GM23338 (cell line): ENCODE measurements around the gene OXCT1. TPM values are rescaled to one million over a fixed set of nuclear protein-coding genes. Genes with fewer than 3 reads are reported as not detected.

ENCODE experiments used
- ATAC-seq: fragments of 200-7000 bp; cut with Tn5 transposase; 3 replicates; pipeline ENCODE4 v1.9.1; 2020
- DNase-seq: peaks from one replicate; pipeline ENCODE4 v3.0.0-alpha.2; 2015; ENCODE audit warnings: low spot score
- H2AFZ ChIP-seq: fragments of 200-600 bp; sonication (generic); 2 replicates; pipeline ENCODE4 v1.8.0; 2016; ENCODE audit warnings: antibody characterized with exemption, mild to moderate bottlenecking, moderate library complexity
- H3F3A ChIP-seq: fragments of 200-600 bp; sonication (generic); replicated peaks from 2 replicates; pipeline ENCODE4 v1.8.0; 2017; ENCODE audit warnings: antibody characterized with exemption, mixed run types, low read depth
- H3K27ac ChIP-seq: fragments of 200-600 bp; sonication (generic); 2 replicates; pipeline ENCODE4 v1.6.1; 2016; ENCODE audit warnings: low read depth
- H3K27me3 ChIP-seq: fragments of 200-600 bp; sonication (generic); 2 replicates; pipeline ENCODE4 v1.8.0; 2016; ENCODE audit warnings: mild to moderate bottlenecking, mixed run types, moderate library complexity; ENCODE audit not compliant: insufficient read depth
- H3K36me3 ChIP-seq: fragments of 200-600 bp; sonication (generic); 2 replicates; pipeline ENCODE4 v1.8.0; 2016; ENCODE audit warnings: mild to moderate bottlenecking; ENCODE audit not compliant: insufficient read depth
- H3K4me1 ChIP-seq: fragments of 200-600 bp; sonication (generic); 2 replicates; pipeline ENCODE4 v1.8.0; 2016; ENCODE audit warnings: mild to moderate bottlenecking, moderate library complexity; ENCODE audit not compliant: insufficient read depth
- H3K4me2 ChIP-seq: fragments of 200-600 bp; sonication (generic); 2 replicates; pipeline ENCODE4 v1.7.1; 2017; ENCODE audit warnings: mixed run types
- H3K4me3 ChIP-seq: fragments of 200-600 bp; sonication (generic); 2 replicates; pipeline ENCODE4 v1.6.1; 2016; ENCODE audit warnings: mixed run types
- H3K79me2 ChIP-seq: fragments of 200-600 bp; sonication (generic); replicated peaks from 2 replicates; pipeline ENCODE4 v1.8.0; 2017; ENCODE audit warnings: mild to moderate bottlenecking; ENCODE audit not compliant: insufficient read depth
- H3K9me2 ChIP-seq: fragments of 200-600 bp; sonication (generic); 2 replicates; pipeline ENCODE4 v1.8.0; 2017; ENCODE audit not compliant: insufficient read depth
- H4K20me1 ChIP-seq: fragments of 200-600 bp; sonication (generic); replicated peaks from 2 replicates; pipeline ENCODE4 v1.8.0; 2017; ENCODE audit warnings: mild to moderate bottlenecking; ENCODE audit not compliant: insufficient read depth
- H3K27ac Mint-ChIP-seq: 2 replicates; pipeline ENCODE4 v1.8.0; 2020; ENCODE audit warnings: inconsistent platforms, mild to moderate bottlenecking, moderate library complexity, mixed read lengths
- H3K27me3 Mint-ChIP-seq: 3 replicates; pipeline ENCODE4 v1.8.0; 2022; ENCODE audit warnings: low read depth, mild to moderate bottlenecking, moderate library complexity, mixed read lengths, inconsistent platforms; ENCODE audit not compliant: insufficient read depth, poor library complexity
- H3K36me3 Mint-ChIP-seq: 3 replicates; pipeline ENCODE4 v1.8.0; 2021; ENCODE audit warnings: low read depth, mild to moderate bottlenecking, inconsistent platforms, moderate library complexity, mixed read lengths
- H3K4me1 Mint-ChIP-seq: 3 replicates; pipeline ENCODE4 v1.8.0; 2020; ENCODE audit warnings: mild to moderate bottlenecking, inconsistent platforms, mixed read lengths
- H3K4me3 Mint-ChIP-seq: 3 replicates; pipeline ENCODE4 v1.8.0; 2021; ENCODE audit warnings: moderate library complexity, mild to moderate bottlenecking, inconsistent platforms, mixed read lengths
- H3K9me3 Mint-ChIP-seq: 3 replicates; pipeline ENCODE4 v1.8.0; 2020; ENCODE audit warnings: moderate library complexity, mild to moderate bottlenecking, inconsistent platforms, mixed read lengths
- CREB1 ChIP-seq: fragments of 250-450 bp; sonication (Bioruptor Pico); IDR thresholded peaks from 2 replicates; pipeline ENCODE4 v1.5.0; 2020; ENCODE audit warnings: low read depth, mild to moderate bottlenecking, moderate library complexity
- EZH2 ChIP-seq: fragments of 200-600 bp; sonication (generic); IDR thresholded peaks from one replicate; pipeline ENCODE4 v1.8.0; 2017; ENCODE audit warnings: antibody characterized with exemption, mild to moderate bottlenecking, low read depth; ENCODE audit not compliant: unreplicated experiment
- EZH2phosphoT487 ChIP-seq: fragments of 200-600 bp; sonication (generic); IDR thresholded peaks from one replicate; pipeline ENCODE4 v1.8.1; 2018; ENCODE audit warnings: antibody characterized with exemption; ENCODE audit not compliant: unreplicated experiment
- JUNB ChIP-seq: IDR thresholded peaks from one replicate; pipeline ENCODE4 v1.6.1; 2016; ENCODE audit warnings: antibody characterized with exemption; ENCODE audit not compliant: unreplicated experiment
- NANOG ChIP-seq: IDR thresholded peaks from 2 replicates; pipeline ENCODE4 v1.6.1; 2016; ENCODE audit warnings: antibody characterized with exemption, borderline replicate concordance
- STAT1 ChIP-seq: IDR thresholded peaks from one replicate; pipeline ENCODE4 v1.6.1; 2016; ENCODE audit warnings: antibody characterized with exemption; ENCODE audit not compliant: unreplicated experiment
- ZNF114 ChIP-seq: fragments of 250-450 bp; sonication (Bioruptor Pico); IDR thresholded peaks from 2 replicates; pipeline ENCODE4 v1.5.0; 2020; ENCODE audit warnings: mild to moderate bottlenecking, moderate library complexity
- ZNF331 ChIP-seq: fragments of 250-450 bp; sonication (Bioruptor Pico); IDR thresholded peaks from 2 replicates; pipeline ENCODE4 v1.5.0; 2020; ENCODE audit warnings: low read depth, mild to moderate bottlenecking, moderate library complexity
- polyA plus RNA-seq: library from polyadenylated mRNA; unstranded; fragments of >200 nt; fragmentation: Nextera tagmentation; extraction: Ambion mirVana; gene quantifications from 2 replicates; pipeline ENCODE4 v1.2.1, GENCODE V29; 2016
- total RNA-seq: library from RNA; depleted of rRNA; stranded (reverse); fragments of >200 nt; shearing (Covaris generic); gene quantifications from 2 replicates; pipeline ENCODE4 v1.2.3, GENCODE V29; 2014
- TF ChIP-seq, protein P1 (sequence below): fragments of 250-450 bp; sonication (Bioruptor Pico); IDR thresholded peaks from 2 replicates; pipeline ENCODE4 v1.5.0; 2020; ENCODE audit warnings: mild to moderate bottlenecking, moderate library complexity
- TF ChIP-seq, protein P2 (sequence below), 2 experiments: fragments of 200-600 bp in 1 of 2; sonication (generic) in 1 of 2; conservative IDR thresholded peaks; 2 replicates each; pipeline versions ENCODE4 v1.5.1 to v1.6.1; 2016 to 2017; ENCODE audit warnings: antibody characterized with exemption in 2 of 2, low read depth in 2 of 2, mild to moderate bottlenecking in 2 of 2, moderate library complexity in 1 of 2
- TF ChIP-seq, protein P3 (sequence below): IDR thresholded peaks from 2 replicates; pipeline ENCODE4 v1.6.1; 2016; ENCODE audit warnings: antibody characterized with exemption
- TF ChIP-seq, protein P4 (sequence below): IDR thresholded peaks from one replicate; pipeline ENCODE4 v1.6.1; 2018; ENCODE audit warnings: antibody characterized with exemption; ENCODE audit not compliant: unreplicated experiment

The OXCT1 gene
- total and polyA plus RNA-seq, 2 experiments from 2014 or later: 11.6 to 37.0 TPM

DNA sequence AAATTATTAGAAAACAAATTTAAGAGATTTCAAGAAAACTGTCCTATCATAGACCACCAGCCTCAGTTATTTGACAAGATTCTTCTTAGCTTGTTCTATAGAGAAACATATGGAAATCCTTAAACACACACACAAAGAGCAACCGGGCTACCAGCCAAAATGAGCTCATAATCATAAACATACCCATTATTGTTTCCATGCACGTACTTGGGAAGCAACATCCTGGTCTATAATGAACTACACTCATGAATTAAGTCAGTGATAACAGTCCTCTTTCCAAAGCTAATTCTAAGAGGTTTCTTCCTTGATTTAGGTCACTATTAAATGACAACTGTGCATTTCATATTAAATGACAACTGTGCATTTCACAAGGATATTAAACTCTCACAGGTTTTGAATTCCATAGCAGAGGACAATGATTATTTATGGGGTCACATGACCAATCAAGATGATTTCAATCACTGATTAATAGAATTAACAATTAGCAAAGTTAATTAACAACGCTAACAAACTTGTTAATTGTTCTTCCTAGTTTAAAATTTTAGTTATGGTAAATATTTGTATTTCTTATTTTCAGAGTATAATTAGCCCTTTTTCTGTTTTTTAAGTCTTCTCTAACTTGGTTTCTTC, 77.0 kb downstream of the OXCT1 start (continued):
- TF ChIP-seq, protein P1, sequence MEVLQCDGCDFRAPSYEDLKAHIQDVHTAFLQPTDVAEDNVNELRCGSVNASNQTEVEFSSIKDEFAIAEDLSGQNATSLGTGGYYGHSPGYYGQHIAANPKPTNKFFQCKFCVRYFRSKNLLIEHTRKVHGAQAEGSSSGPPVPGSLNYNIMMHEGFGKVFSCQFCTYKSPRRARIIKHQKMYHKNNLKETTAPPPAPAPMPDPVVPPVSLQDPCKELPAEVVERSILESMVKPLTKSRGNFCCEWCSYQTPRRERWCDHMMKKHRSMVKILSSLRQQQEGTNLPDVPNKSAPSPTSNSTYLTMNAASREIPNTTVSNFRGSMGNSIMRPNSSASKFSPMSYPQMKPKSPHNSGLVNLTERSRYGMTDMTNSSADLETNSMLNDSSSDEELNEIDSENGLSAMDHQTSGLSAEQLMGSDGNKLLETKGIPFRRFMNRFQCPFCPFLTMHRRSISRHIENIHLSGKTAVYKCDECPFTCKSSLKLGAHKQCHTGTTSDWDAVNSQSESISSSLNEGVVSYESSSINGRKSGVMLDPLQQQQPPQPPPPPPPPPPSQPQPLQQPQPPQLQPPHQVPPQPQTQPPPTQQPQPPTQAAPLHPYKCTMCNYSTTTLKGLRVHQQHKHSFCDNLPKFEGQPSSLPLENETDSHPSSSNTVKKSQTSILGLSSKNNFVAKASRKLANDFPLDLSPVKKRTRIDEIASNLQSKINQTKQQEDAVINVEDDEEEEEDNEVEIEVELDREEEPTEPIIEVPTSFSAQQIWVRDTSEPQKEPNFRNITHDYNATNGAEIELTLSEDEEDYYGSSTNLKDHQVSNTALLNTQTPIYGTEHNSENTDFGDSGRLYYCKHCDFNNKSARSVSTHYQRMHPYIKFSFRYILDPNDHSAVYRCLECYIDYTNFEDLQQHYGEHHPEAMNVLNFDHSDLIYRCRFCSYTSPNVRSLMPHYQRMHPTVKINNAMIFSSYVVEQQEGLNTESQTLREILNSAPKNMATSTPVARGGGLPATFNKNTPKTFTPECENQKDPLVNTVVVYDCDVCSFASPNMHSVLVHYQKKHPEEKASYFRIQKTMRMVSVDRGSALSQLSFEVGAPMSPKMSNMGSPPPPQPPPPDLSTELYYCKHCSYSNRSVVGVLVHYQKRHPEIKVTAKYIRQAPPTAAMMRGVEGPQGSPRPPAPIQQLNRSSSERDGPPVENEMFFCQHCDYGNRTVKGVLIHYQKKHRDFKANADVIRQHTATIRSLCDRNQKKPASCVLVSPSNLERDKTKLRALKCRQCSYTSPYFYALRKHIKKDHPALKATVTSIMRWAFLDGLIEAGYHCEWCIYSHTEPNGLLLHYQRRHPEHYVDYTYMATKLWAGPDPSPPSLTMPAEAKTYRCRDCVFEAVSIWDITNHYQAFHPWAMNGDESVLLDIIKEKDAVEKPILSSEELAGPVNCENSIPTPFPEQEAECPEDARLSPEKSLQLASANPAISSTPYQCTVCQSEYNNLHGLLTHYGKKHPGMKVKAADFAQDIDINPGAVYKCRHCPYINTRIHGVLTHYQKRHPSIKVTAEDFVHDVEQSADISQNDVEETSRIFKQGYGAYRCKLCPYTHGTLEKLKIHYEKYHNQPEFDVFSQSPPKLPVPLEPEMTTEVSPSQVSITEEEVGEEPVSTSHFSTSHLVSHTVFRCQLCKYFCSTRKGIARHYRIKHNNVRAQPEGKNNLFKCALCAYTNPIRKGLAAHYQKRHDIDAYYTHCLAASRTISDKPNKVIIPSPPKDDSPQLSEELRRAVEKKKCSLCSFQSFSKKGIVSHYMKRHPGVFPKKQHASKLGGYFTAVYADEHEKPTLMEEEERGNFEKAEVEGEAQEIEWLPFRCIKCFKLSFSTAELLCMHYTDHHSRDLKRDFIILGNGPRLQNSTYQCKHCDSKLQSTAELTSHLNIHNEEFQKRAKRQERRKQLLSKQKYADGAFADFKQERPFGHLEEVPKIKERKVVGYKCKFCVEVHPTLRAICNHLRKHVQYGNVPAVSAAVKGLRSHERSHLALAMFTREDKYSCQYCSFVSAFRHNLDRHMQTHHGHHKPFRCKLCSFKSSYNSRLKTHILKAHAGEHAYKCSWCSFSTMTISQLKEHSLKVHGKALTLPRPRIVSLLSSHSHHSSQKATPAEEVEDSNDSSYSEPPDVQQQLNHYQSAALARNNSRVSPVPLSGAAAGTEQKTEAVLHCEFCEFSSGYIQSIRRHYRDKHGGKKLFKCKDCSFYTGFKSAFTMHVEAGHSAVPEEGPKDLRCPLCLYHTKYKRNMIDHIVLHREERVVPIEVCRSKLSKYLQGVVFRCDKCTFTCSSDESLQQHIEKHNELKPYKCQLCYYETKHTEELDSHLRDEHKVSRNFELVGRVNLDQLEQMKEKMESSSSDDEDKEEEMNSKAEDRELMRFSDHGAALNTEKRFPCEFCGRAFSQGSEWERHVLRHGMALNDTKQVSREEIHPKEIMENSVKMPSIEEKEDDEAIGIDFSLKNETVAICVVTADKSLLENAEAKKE: no peak

DNA sequence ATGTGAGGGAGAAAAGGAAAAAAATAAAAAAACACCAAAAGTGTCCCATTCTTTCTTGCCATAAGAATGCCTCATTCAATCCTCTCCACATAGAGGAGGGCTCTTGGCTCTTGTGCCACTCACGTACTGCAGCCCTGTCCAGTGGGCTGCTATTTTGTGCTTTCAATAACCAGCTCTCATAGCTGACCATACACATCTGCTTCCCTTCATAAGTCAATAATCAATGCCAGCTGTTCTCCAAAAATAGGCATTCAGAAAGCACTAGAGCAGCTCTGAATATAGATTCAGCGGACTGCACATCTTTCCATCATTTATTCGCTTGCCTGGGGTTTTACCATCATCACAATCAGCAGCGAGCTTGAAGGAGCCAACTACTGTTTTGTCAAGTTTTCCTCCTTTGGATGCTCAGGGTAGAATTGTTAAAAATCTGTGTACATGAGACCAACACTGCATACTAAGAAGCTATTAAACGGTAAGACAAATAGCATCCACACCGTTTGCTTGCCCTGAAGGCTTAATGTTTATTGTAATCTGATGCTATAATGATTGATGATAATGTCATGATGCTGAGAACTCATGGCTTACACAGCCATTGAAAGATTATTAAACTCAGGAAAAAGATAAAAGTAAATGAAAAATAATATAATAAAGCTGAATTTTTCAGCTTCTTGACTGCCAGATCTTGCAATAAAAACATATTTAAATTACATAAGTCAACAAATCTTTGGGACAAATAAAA, 80.0 kb downstream of the OXCT1 start:
- Histone ChIP-seq H3K4me1 (peaks cover 9% of the 10 kb centered on the region), H3K27me3 (no peaks in the 10 kb centered on the region), H3K27ac (no peak overlapping the region), H3K4me2 (no peak overlapping the region), H3F3A (no peaks in the 10 kb centered on the region), H3K79me2 (no peaks in the 10 kb centered on the region), H2AFZ (no peak overlapping the region), H4K20me1 (no peaks in the 10 kb centered on the region), H3K9me2 (no peaks in the 10 kb centered on the region), H3K36me3 (no peaks in the 10 kb centered on the region), H3K4me3 (no peak overlapping the region)
- DNase-seq (no peak), ATAC-seq (no peak)
- peaks cover 33% of the 10 kb centered on the region for H3K4me1 Mint-ChIP-seq
- no peaks in the 10 kb centered on the region for H3K9me3 Mint-ChIP-seq
- no peak overlapping the region for H3K27ac Mint-ChIP-seq
- H3K36me3 Mint-ChIP-seq: no peaks in the 10 kb centered on the region
- H3K27me3 Mint-ChIP-seq: no peaks in the 10 kb centered on the region
- no peak overlapping the region for H3K4me3 Mint-ChIP-seq
- TF ChIP-seq STAT1 (no peak), NANOG (no peak), JUNB (no peak), EZH2phosphoT487 (no peak), CREB1 (no peak), EZH2 (no peak), ZNF331 (CRISPR knock-in tag) (no peak), ZNF114 (CRISPR knock-in tag) (no peak)
- TF ChIP-seq, protein P2, sequence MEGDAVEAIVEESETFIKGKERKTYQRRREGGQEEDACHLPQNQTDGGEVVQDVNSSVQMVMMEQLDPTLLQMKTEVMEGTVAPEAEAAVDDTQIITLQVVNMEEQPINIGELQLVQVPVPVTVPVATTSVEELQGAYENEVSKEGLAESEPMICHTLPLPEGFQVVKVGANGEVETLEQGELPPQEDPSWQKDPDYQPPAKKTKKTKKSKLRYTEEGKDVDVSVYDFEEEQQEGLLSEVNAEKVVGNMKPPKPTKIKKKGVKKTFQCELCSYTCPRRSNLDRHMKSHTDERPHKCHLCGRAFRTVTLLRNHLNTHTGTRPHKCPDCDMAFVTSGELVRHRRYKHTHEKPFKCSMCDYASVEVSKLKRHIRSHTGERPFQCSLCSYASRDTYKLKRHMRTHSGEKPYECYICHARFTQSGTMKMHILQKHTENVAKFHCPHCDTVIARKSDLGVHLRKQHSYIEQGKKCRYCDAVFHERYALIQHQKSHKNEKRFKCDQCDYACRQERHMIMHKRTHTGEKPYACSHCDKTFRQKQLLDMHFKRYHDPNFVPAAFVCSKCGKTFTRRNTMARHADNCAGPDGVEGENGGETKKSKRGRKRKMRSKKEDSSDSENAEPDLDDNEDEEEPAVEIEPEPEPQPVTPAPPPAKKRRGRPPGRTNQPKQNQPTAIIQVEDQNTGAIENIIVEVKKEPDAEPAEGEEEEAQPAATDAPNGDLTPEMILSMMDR (conservative IDR thresholded peaks at IDR 0.05; ENCODE audit: low read depth in 2 of 2): no peak
- TF ChIP-seq, protein P3, sequence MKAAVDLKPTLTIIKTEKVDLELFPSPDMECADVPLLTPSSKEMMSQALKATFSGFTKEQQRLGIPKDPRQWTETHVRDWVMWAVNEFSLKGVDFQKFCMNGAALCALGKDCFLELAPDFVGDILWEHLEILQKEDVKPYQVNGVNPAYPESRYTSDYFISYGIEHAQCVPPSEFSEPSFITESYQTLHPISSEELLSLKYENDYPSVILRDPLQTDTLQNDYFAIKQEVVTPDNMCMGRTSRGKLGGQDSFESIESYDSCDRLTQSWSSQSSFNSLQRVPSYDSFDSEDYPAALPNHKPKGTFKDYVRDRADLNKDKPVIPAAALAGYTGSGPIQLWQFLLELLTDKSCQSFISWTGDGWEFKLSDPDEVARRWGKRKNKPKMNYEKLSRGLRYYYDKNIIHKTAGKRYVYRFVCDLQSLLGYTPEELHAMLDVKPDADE: no peak
- TF ChIP-seq, protein P4, sequence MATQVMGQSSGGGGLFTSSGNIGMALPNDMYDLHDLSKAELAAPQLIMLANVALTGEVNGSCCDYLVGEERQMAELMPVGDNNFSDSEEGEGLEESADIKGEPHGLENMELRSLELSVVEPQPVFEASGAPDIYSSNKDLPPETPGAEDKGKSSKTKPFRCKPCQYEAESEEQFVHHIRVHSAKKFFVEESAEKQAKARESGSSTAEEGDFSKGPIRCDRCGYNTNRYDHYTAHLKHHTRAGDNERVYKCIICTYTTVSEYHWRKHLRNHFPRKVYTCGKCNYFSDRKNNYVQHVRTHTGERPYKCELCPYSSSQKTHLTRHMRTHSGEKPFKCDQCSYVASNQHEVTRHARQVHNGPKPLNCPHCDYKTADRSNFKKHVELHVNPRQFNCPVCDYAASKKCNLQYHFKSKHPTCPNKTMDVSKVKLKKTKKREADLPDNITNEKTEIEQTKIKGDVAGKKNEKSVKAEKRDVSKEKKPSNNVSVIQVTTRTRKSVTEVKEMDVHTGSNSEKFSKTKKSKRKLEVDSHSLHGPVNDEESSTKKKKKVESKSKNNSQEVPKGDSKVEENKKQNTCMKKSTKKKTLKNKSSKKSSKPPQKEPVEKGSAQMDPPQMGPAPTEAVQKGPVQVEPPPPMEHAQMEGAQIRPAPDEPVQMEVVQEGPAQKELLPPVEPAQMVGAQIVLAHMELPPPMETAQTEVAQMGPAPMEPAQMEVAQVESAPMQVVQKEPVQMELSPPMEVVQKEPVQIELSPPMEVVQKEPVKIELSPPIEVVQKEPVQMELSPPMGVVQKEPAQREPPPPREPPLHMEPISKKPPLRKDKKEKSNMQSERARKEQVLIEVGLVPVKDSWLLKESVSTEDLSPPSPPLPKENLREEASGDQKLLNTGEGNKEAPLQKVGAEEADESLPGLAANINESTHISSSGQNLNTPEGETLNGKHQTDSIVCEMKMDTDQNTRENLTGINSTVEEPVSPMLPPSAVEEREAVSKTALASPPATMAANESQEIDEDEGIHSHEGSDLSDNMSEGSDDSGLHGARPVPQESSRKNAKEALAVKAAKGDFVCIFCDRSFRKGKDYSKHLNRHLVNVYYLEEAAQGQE: no peak
